NCI-H146 treated with DMSO at 0.1 percent for 48 hours (cell line): ENCODE measurements around the gene RIBC1.
"Not testable (repeated sequence)": the region's sequence is repeated elsewhere in the genome, so short reads cannot be mapped to it uniquely, and the experiment has no call there.

Experiments used
- DNase-seq: peaks from one replicate; lab custom pipeline; 2025; ENCODE audit not compliant: unreplicated experiment; lab: John Stamatoyannopoulos, UW

The RIBC1 gene

DNA sequence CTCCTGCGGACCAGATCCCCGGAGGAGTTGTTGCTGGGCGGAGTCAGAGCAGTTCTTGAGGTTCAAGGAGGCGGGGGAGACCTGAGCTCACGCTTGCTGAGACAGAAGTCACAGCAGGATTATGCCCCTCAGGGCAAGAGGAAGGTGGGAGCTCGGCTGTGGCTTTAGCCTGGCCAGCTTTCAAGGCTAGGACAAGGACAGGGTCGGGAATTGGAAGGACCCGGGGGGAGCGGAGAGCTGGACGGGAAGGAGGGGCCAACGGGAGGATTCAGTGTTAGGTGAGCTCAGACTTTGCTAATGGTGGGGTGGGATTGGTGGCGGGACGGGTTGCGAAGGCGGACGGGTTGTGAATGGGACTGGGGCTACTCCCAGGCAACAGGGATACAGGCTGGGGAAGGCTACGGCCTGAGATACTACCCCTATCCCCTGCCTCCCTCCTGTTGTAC lies at the start of gene RIBC1:
Gene RIBC1, plus strand, starts transcription at position 13 of the 446 bp plus-strand sequence. CDS start 3,404 bp downstream, outside the sequence.
- DNase-seq: no peak

DNA sequence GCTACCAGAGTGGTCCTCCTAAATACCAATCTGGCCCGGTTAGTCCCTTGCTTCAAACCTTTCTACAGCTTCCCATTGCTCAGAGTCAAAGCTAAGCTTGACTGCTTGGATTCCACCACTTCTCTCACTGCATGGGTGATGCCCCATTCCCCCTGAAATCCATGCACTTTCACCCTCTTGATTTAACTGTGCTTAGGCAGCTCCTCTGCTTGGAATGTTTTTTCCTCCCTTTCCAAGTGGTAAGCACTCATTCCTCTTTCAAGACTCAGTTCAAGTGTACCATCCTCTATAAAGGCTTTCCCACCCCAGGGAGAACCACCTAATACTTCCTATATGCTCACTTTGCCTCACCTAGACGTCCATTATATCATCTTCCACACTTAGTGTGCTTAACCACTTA lies 49.4 kb upstream of the RIBC1 start:
- no peak for DNase-seq

DNA sequence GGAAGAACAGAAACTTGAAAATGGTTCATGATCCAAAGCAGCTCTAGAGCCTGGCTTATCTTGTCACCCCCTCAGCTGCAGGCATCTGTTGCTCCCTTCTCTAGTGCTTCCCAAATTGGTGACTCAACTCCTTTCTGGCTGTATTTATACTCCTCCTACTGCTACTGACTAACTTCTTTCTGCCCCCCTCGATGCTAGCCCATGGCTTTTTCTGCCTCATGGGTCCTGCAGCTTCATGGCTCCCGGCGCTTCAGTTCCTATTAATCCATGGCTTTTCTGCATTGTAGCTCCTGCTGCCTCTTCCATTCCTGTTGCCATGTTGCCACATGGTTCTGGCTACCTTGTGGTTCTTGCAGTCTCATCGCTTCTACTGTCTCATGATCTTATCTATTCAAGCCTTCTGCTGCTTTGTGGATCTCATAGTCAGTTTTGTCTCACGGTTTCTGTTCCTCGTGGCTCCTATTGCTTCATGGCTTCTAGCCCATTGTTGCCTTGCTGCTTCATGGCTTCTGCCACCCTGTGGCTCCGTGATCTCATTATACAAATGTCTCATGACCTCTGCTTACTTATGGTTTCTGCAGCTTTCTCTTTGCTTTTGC lies 48.4 kb upstream of the RIBC1 start:
- DNase-seq: no peak

DNA sequence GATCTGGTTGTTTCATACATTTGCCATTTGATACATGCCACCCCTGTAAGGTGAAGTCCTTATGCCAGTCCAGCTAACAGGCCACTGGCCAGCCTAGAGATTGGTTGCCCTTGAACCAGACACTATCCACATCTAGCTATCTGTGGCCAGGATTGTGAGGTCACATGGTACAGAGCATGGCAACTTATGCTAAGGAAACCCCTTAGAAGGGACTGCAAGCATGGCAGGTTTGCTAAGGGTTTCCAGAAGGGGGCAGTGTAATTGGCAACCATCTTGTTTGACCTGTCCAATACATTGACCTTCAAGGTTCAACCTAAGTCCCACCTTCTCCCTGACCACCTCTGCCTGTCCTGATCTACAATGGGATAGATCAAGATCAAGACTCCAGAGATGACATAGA lies 47.8 kb upstream of the RIBC1 start:
- no peak for DNase-seq

DNA sequence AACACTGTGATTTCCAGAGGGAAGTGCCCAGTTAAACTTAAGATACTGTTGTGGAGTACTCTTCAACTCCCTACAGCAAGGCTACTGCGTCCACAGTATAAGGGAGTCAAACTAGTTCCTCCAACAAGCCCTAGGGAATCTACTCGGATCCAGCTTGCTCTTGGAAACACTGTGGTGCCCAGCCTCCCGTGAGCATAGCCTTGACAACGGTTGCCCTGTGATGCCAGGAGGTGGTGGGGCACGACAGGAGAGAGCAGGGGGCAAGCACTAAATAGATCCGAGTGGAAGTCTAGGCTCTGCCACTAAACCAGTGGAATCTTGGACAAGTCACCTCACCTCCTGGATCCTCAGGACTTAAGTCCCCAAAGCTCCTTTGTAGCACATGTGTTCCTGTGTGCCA lies 45.8 kb upstream of the RIBC1 start:
- DNase-seq: no peak

DNA sequence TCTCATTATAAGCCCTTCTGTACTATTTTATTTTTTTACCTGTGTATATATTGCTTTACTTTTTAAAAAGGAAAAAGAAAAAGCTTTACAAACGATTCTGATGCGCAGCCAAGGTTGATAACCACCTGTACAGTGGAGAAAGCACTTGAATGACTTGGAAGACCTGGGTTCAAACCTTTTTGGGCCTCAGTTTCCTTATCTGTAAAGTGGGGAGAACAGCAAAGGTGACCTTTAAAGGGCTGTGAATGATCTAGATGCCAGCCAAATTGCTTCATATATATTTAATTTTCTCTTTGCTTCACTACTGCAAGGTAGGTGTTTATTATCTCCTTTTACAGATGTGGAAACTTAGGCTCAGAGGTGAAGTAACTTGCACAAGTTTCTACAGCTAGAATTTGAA lies 45.2 kb upstream of the RIBC1 start:
- DNase-seq: no peak

DNA sequence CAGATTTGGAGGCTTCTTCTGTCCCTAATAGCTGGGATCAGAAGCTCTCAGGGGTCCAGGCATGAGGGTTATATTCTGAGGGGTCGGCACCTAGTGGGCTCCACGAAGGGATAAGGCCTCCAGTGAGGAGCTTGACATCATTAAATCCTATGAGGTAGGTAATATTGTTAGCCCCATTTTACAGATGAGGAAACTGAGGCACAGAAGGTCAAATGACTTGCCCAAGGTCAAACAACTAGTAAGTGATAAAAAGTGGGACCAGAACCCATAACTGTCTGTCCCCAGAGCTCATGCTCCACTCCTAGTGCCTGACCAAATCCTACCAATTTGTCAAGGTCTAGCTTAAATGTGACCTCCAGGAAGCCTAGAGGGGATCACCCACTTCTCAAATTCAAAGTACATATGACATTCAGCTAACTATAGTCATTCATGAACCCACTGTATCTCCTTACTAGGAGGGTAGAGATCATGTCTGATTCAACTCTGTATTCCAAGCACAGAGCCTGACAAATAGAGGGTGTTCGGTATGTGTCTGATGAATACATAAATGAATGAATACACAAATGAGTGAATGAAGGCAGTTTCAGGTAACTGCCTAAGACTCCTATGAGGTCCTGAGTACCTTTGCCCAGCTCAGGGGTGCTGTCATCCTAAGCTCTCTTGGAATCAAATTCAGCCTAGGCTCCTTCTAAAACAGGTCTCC lies 43.5 kb upstream of the RIBC1 start:
- DNase-seq: no peak

DNA sequence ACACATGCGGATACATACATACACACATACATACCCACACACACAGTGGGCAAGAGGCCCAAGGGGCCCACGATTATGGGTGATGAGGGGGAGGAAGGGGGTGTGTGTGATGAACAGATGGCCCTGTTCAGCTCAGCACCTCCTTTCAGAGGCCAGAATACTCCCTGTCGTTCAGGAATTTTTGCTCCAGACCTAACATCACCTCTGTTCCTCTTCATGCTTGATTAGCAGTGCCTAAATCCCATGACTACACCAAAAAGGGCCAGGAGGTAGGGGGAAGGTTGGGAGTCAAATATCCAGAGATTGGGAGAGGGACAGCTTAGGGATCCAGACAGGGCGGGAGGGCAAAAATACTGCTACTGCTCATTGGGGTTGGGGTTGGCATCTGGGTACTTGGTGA lies 42.9 kb upstream of the RIBC1 start:
- DNase-seq: no peak

DNA sequence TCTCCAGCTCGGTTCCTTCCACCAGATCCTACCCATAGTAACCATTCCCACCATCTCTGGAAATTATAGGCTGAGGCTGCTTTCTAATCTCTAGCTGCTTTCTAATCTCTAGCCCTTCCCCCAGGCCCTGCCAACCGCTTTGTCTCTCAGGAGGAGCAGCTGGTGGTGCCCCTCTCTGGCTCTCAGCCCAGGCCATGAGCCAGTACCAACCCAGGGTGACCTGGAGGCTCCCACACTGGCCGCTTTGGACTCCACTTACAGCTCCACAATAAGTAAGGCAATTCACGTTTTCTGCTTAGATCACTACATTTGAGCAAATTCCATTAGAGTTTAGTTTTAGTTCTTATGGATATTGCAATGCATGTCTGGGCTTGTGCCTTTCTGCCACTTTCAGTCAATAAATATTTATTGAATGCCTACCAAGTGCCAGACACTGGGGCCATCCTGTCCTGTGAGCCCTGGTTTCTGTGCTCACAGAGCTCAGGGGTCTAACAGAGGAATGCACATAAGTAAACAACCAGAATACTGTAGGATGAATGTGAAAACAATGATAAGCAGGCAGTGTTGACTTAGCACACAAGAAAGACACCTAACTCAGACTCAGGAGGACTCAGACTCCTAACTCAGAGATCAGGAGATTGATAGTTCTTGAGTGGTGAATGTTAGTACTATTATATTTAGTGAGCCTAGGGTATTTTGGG lies 39.1 kb upstream of the RIBC1 start:
- no peak for DNase-seq

DNA sequence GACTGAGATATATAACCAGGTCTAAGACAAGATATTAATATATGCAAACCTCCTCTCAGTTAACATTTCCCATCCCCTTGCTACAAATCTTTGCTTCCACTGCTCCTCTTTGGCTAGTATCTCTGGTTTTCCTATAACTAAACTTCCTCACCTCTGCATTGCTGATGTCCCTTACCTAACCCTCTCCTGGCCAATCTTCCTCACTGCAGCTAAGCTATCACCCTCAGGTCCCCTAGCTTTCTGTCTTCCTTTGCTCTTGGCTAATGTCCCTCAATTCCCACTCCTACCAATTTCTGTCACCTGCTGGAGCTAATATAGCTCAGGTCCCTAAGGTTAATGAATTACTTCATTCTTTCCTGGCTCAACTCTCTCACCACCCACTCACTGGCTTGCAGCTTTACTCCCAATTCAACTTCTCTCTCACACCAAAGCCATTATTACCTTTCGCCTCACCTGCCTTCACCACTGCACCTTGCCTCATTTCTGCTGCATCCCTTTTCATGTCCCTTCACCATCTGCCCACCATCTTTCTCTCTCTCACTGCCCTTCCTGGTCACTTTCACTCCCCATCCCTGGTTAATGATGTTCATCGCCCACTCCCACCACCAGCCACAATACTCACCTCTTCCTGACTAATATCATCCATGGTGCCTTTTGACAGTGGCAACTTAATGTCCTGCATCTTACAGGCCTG lies 26.9 kb upstream of the RIBC1 start:
- DNase-seq: no peak

DNA sequence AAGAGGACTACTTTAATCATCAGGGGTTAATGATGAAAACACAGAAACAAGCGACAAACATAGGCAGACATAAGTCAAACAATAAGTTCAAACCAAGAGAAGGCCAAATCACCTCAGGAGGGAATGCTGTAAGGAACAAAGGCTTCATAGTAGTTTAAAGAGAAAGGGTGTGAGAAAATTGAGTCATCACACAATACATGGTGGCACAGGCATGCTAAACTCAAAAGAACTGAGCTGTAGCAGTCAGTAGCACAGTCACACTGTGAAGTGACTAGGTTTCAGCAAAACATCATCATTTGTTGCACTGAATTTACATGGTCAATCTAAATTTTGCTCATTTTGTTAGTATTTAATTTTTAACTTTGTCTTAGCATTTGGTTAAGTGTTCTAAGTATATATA lies 24.5 kb upstream of the RIBC1 start:
- DNase-seq: no peak

DNA sequence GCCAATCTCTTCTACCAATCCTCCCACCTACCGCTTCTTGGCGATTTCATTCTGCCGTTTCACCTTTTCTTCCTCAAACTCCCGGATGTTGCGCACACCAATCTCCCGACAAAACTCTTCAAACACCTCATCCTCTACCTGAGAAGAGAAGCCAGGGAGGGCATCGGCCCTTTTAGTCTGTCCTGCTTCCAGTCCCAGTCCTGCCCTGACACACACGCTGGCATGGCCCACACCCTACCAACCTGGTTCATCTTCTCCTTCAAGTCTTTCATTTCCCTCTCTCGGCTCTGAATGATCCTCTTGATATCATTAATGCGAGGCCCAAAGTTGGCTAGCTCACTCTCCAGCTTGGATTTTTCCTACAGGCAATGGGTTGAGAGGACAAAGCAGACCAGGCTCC lies 19.1 kb upstream of the RIBC1 start:
- no peak for DNase-seq

DNA sequence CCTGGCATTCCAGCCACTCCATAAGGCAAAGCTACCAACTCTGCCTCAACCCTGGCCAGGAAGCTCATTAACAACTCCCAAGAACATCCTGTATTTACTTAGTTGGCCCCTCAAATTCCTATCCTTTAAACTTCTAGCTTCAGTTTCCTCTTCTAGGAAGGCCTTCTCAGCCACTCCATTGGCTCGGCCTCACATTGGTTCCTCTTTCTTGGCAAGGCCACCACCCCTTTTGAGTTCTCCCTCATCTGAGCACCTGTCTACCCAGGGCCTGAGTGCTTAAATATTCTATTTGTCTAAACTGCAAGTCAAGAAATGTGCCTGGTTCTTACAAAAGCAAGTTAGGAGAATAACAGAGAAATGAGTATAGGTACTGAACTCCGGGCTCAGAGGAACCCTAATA lies 10.2 kb upstream of the RIBC1 start:
- no peak for DNase-seq

DNA sequence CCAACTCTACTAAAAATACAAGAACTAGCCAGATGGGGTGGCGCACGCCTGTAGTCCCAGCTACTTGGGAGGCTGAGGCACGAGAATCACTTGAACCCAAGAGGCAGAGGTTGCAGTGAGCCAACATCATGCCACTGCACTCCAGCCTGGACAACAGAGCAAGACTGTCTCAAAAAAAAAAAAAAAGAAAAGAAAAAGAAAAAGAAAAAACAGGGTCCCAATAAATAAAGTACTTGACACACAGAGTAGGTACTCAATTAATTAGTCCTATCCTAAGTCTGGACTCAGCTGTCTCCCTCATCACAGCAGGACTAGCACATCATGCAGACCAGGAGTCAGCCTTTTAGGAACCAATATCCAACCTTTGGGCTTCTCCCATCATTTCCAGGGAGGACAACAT lies 2.3 kb upstream of the RIBC1 start:
- DNase-seq: not testable (repeated sequence)

DNA sequence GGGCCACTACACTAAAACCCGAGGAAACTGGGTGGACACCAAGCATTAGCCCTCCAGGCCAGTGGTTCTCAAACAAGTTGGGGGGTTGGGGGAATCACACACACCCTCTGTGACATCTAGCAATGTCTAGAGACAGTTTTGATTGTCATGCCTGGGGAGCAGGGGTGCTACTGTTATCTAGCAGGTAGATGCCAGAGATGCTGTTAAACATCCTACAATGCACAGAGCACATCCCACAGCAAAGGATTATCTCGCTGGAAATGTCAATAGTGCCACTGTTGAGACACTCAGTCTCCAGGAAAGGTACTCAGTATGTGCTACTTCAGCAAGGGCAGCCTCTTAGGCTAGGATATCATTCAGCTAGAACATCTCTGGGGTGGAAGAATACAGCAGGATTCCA lies 1.5 kb upstream of the RIBC1 start:
- DNase-seq: no peak

DNA sequence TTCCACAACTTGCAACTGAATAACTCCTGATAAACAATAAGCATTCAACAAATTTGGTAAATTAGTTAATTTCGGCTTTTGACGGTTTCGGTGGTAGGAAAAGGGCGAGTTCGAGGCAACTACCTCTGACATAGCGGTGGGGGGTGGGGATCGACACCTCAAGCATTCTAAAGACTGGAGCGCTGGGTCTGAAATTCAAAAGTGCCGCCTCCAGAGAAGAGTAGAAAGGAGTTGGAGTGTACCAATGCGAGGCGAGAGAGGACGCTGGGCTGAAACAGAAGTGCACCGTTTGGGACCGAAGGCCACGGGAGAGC lies 944 bp upstream of the RIBC1 start:
- DNase-seq: peak; percentile 56

DNA sequence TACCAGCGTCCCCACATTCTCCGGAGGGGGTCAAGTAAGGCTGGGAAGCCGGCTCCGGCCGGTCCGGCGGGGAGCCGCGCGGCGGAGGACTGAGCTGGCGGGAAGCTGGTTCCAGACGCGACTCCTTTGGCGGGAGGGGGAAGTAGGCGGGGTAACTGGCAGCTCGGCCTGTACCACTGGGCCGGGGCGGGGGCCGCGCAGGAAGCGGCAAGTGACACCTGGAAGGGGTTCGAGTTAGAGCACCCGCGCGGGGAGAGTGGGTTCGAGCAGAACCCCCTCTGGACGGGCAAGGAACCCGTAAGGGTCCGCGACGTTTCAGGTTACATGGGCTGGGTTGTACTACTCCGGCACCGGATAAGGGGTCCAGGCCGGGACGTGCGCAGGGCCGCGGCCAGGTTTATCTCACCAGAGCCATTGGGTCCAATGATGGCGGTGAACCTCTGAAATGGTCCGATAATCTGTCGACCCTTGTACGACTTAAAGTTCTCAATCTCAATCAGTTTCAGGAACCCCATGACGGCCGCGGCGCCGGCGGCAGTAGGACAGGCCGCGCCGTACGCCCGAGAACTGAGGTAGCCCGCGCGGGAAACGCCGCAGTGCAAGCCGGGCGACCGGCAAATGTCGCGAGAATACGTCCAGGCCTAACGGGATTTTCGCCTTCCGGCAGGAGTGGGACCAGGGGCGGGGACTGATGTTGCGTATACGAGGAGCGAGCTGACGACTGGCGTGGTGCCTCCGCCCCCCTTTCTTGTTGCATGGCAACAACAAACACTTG lies 400 bp upstream of the RIBC1 start, which contains the start of gene SMC1A:
Gene SMC1A, minus strand, starts transcription at position 569 of the 775 bp plus-strand sequence. Its CDS starts 54 bp downstream, at position 515.
- peak; percentile 87 for DNase-seq

DNA sequence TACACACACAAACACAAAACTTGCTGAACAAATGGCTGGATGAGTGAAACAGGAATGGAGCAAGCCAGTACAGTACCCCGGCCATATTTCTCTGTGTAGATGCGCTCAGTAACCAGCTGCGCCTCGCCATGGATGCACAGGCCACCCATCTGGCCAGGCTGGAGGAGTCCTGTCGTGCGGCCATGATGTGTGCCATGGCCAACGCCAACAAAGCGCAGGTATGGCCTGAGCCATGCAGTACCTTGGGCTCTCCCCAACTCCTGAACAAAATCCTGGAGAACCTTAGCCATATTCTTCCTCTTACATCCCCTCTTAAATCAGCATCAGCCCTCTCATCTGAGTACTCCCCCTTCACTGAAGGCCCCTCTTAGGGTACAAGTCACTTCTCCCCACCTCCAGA lies 7.1 kb downstream of the RIBC1 start:
- DNase-seq: no peak

DNA sequence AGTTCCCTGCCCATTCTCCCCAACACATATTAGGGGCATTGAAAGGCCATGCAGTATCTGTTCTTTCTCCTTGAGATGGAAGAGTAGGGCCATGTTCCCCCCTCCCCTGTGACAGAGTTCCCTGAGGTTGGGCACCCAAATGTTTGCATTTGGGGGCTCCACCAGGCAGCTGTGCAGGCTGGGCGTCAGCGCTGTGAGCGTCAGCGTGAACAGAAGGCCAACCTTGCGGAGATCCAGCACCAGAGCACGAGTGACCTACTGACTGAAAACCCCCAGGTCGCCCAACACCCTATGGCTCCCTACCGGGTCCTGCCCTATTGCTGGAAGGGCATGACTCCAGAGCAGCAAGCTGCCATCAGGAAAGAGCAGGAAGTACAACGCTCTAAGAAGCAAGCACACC lies 7.6 kb downstream of the RIBC1 start:
- no peak for DNase-seq

DNA sequence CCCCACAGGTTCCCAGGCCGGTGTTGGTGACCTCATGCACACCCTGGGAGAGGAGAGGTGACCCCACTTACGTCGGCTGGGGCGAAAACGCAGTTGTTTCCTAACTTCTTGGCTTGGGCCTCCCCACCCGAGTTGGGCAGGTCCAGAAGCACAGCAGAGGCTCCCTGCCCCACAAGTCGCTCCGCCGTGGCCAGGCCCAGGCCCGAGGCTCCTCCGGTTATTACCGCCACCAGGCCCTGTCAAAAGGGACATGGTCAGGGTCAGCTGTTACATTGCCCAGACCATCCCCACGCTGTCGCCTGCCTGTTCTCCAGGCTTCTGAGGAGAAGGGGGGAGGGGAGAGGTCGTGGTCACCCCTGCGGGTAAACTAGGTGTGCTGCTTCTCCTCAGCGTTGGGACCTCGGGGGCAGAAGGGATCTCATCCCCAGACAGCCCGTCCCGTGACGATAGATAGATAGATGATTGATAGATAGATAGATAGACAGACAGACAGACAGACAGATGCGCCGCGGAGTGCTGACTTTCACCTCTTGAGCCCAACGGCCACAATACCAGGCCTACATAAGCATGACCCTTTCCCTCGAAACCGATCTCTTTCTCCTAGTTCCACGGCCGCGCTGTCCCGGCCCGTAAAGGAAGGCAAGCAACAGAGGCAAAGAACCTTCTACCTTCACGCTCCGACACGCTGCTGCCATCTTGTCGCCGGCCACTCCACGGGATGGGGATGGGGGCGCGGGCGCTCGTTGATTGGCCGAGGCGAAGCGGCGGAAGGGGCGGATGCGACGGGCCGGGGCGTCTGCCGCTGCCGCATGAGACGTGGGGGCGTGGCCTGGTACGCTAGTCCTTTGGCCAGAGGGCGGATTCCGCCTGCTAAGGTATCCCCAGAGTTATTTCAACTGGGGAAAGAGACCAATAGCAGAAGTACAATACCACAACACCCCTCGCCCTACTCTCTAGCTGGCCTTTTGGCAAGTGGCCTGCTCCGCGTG lies 11.3 kb downstream of the RIBC1 start, which contains the start of gene HSD17B10:
Gene HSD17B10, minus strand, starts transcription at position 720 of the 989 bp plus-strand sequence. Its CDS starts 25 bp downstream, at position 695.
- DNase-seq: peak; percentile 76
